Uterus (tissue), 2 donors: ENCODE measurements around the gene TRAF2.

ENCODE experiments used
- POLR2A ChIP-seq, 2 donors: fragments of 450-650 bp; IDR thresholded peaks; one replicate each; pipeline ENCODE4 v1.6.1; 2016; ENCODE audit warnings: antibody characterized with exemption in 2 of 2, mild to moderate bottlenecking in 1 of 2, moderate library complexity in 1 of 2
- TF ChIP-seq, protein P1 (sequence below), 4 experiments: fragments of 200-600 bp in 2 of 4; fragments of 450-650 bp in 2 of 4; sonication (generic) in 2 of 4; IDR thresholded peaks; one replicate each; pipeline ENCODE4 v1.5.1; 2016 to 2019; ENCODE audit warnings: antibody characterized with exemption in 4 of 4, mild to moderate bottlenecking in 2 of 4, moderate library complexity in 1 of 4

GRCh38 chr9:136845465-136846260, 40.7 kb upstream of the TRAF2 start:
- TF ChIP-seq, protein P1, sequence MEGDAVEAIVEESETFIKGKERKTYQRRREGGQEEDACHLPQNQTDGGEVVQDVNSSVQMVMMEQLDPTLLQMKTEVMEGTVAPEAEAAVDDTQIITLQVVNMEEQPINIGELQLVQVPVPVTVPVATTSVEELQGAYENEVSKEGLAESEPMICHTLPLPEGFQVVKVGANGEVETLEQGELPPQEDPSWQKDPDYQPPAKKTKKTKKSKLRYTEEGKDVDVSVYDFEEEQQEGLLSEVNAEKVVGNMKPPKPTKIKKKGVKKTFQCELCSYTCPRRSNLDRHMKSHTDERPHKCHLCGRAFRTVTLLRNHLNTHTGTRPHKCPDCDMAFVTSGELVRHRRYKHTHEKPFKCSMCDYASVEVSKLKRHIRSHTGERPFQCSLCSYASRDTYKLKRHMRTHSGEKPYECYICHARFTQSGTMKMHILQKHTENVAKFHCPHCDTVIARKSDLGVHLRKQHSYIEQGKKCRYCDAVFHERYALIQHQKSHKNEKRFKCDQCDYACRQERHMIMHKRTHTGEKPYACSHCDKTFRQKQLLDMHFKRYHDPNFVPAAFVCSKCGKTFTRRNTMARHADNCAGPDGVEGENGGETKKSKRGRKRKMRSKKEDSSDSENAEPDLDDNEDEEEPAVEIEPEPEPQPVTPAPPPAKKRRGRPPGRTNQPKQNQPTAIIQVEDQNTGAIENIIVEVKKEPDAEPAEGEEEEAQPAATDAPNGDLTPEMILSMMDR (IDR thresholded peaks at IDR 0.05) = no peak
- TF ChIP-seq POLR2A (IDR thresholded peaks at IDR 0.05) = no peak
